ENCODE results near the gene CFAP46. TPM values are rescaled to one million over a fixed set of nuclear protein-coding genes. Genes with fewer than 3 reads are reported as not detected.

The CFAP46 gene
- total and polyA plus RNA-seq, 2 of the 8 experiments (the other 6 are each of a cell fraction or from before 2014, with no cell fraction given): 2.6 to 4.8 TPM

DNA sequence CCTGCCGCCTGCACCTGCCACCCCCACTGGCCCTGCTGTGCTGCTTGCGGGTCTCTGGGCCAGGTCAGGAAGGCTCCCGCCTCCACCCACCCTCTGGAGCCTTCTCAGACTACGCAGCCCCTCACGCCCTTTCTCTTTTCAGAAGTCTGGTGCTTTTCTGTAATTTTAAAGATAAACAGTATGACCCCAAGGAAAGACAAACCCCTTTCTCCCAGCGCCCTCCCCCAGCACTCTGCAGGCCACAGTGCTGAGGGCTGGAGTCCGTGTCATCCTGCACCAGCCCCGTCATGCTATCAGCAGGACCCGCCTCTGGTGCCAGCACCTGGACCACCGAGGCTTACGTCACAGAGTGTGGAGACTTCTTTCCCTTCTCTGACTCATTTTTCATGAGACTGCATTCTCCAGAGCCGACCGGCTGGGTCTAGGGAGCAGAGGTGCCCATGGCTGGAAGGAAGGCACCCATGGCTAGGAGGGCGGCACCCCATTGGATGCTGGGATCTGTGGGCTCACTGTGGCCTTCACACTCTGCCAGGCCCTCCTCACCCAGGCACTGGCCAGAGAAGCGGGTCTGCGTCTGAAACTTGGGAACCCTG, 53.4 kb downstream of the CFAP46 start (continued):
- TF ChIP-seq CHD7 (IDR thresholded peaks at IDR 0.05; ENCODE audit: insufficient replicate concordance, low read length): no peak
- TF ChIP-seq, protein P1, sequence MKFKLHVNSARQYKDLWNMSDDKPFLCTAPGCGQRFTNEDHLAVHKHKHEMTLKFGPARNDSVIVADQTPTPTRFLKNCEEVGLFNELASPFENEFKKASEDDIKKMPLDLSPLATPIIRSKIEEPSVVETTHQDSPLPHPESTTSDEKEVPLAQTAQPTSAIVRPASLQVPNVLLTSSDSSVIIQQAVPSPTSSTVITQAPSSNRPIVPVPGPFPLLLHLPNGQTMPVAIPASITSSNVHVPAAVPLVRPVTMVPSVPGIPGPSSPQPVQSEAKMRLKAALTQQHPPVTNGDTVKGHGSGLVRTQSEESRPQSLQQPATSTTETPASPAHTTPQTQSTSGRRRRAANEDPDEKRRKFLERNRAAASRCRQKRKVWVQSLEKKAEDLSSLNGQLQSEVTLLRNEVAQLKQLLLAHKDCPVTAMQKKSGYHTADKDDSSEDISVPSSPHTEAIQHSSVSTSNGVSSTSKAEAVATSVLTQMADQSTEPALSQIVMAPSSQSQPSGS (IDR thresholded peaks at IDR 0.05; ENCODE audit: low read length): no peak
- no peak for TF ChIP-seq CEBPB (IDR thresholded peaks at IDR 0.05; ENCODE audit: low read depth, low read length)
- no peak for TF ChIP-seq JUND (IDR thresholded peaks at IDR 0.05; ENCODE audit: low read length)
- TF ChIP-seq POU5F1 (IDR thresholded peaks at IDR 0.05; ENCODE audit: low read depth, low read length): no peak
- no peak for TF ChIP-seq RXRA (IDR thresholded peaks at IDR 0.05; ENCODE audit: insufficient read depth, low read depth, low read length)
- TF ChIP-seq SP2 (IDR thresholded peaks at IDR 0.05; ENCODE audit: low read length): no peak
- no peak for TF ChIP-seq YY1 (IDR thresholded peaks at IDR 0.05; ENCODE audit: low read depth, low read length)
- TF ChIP-seq USF2 (IDR thresholded peaks at IDR 0.05; ENCODE audit: low read length): no peak
